NCI-H2081 treated with DMSO at 0.1 percent for 48 hours (cell line): ENCODE data around the gene PCDHGB6.
"Not testable (repeated sequence)": the region's sequence is repeated elsewhere in the genome, so short reads cannot be mapped to it uniquely, and the experiment has no call there.

Source experiments
- DNase-seq: peaks from one replicate; lab custom pipeline; 2025; lab: John Stamatoyannopoulos, UW

The PCDHGB6 gene

DNA sequence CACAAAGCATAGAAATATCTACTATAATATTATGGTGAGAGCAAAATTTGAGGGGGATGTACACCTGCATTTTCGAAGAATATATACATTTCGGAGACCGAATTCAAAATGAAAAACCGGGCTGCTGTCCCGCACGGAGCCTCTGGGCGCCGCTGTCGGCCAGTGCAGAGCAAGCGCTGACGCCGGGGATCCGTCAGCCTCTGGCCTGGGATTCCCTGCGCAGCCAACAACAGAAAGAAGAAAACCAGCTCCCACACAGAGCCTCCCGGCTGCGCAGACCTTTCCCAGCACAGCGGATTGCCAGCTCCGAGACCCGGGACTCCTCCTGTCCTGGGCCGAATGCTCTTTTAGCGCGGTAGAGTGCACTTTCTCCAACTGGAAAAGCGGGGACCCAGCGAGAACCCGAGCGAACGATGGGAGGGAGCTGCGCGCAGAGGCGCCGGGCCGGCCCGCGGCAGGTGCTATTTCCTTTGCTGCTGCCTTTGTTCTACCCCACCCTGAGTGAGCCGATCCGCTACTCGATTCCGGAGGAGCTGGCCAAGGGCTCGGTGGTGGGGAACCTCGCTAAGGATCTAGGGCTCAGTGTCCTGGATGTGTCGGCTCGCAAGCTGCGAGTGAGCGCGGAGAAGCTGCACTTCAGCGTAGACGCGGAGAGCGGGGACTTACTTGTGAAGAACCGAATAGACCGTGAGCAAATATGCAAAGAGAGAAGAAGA lies at the start of gene PCDHGB6:
TSS of gene PCDHGB6 (plus strand) at position 232 of the 716 bp plus-strand sequence. CDS start at position 414, 182 bp downstream.
- DNase-seq = not testable (repeated sequence)

DNA sequence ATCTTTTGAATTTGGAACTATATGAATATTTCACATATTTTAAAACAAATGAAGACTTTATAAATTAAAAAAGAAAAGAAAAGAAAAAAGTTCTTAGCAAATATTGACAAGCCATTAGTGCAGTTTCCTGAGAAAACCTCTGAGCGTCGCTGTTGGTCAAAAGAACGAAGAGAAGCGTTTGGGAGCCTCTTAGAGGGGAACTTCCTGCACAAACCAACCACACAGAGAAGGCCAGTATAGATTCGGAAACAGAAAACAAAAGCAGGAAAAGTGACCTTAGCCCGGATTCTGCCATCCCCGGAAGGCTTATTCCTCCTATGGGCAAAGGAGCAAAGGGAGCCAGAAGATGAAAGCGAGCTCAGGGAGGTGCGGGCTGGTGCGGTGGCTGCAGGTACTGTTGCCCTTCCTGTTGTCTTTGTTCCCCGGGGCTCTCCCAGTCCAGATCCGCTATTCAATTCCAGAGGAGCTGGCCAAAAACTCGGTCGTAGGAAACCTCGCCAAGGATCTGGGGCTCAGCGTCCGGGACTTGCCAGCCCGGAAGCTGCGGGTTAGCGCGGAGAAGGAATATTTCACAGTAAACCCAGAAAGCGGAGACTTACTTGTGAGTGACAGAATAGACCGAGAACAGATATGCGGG lies 47.9 kb upstream of the PCDHGB6 start, which contains the start of gene PCDHGB2:
TSS of gene PCDHGB2 (plus strand) at position 205 of the 637 bp plus-strand sequence. CDS start at position 347, 142 bp downstream.
- no peak for DNase-seq

DNA sequence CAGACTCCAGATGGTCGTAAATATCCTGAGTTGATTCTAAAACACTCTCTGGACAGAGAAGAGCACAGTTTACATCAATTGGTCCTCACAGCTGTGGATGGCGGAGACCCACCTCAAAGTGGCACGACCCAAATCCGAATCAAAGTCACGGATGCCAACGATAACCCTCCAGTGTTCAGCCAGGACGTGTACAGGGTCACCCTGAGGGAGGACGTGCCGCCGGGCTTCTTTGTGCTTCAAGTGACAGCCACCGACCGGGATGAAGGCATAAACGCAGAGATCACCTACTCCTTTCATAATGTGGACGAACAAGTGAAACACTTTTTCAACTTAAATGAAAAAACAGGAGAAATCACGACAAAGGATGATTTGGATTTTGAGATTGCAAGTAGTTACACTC lies 47.1 kb upstream of the PCDHGB6 start:
- DNase-seq = no peak

DNA sequence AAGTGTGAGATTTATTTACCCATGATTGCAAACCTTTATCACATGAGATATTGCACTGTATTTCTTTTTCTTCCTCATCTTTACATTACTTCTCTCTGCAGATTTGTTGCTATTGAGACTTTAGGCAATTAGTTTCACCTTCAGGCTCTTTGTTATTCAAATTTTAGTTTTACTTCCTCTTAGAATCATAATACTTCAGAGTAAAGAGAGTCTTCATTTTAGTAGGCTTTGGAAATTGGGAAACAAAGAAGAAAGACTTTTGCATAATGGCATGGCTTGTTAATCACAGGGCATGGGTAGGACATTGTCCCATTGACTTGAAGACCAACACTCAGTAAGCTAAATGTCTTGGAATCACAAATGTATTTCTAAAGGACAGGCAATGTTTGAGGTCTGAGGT lies 45.1 kb upstream of the PCDHGB6 start:
- DNase-seq = no peak

DNA sequence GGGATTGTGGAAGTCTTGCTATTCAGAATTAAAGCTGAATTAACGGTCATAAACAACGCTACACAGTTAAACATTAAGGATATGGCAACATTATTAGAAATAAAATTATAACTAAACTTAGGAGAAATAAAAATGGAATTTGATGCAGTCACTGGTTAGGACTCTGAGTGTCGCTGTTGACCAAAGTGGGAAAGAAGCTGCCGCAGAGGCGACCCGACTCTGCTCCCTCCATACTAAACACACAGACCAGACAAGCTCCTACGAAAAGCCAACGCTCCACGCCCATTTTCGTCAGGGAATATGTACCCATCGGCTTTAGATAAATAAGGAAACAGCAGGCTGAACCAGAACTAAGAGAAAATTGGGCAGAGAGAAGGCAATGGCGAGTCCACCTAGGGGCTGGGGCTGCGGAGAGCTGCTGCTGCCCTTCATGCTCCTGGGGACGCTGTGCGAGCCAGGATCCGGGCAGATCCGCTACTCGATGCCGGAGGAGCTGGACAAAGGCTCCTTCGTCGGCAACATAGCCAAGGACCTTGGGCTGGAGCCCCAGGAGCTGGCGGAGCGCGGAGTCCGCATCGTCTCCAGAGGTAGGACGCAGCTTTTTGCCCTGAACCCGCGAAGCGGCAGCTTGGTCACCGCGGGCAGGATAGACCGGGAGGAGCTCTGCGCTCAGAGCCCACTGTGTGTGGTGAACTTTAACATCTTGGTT lies 43.7 kb upstream of the PCDHGB6 start, which contains the start of gene PCDHGA5:
TSS of gene PCDHGA5 (plus strand) at position 211 of the 709 bp plus-strand sequence. CDS start at position 380, 169 bp downstream.
- DNase-seq = no peak

DNA sequence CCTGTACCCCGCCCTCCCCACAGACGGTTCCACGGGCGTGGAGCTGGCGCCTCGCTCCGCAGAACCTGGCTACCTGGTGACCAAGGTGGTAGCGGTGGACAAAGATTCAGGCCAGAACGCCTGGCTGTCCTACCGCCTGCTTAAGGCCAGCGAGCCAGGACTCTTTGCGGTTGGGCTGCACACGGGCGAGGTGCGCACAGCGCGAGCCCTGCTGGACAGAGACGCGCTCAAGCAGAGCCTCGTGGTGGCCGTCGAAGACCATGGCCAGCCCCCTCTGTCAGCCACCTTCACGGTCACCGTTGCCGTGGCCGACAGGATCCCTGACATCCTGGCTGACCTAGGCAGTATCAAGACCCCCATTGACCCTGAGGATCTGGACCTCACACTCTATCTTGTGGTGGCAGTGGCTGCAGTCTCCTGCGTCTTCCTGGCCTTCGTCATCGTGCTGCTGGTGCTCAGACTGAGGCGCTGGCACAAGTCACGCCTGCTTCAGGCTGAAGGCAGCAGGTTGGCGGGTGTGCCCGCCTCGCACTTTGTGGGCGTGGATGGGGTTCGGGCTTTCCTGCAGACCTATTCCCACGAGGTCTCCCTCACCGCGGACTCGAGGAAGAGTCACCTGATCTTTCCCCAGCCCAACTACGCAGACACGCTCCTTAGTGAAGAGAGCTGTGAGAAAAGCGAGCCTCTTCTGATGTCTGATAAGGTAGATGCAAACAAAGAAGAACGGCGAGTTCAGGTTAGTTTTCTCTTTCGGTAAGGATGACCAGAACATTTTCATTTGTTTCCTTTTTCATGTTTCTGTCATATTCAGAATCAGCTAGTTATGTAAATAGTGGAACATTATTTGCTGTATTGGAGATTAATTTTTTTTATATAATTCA lies 41.6 kb upstream of the PCDHGB6 start:
- DNase-seq = no peak

DNA sequence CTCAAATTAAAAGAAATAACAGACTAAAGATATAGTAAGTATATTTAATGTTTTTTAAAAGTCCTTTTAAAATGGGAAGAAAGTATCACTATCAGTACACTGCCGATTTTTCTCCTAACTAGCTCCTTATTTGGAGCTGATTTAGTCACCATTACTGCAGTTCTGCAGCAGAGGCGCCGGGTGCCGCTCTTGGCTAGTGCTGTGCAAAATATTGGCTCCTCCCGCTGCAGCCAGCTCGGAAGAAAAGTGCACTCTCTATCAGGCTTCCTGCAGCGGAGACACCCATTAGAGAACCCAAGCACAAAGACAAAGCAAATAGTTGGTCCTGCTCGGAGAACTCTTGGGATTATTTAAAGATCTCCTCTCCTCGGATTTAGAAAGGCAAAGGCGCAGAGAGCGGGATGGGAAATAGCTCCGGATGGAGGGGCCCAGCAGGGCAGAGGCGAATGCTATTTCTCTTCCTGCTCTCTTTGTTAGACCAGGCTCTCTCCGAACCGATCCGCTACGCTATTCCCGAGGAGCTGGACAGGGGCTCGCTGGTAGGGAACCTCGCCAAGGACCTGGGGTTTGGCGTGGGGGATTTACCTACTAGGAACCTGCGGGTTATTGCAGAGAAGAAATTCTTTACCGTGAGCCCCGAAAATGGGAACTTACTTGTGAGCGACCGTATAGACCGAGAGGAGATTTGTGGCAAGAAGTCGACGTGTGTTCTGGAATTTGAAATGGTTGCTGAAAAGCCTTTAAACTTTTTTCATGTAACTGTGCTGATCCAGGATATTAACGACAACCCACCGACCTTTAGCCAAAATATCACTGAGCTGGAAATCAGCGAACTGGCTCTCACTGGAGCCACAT lies 37.6 kb upstream of the PCDHGB6 start, which contains the start of gene PCDHGB3:
TSS of gene PCDHGB3 (plus strand) at position 249 of the 855 bp plus-strand sequence. CDS start at position 402, 153 bp downstream.
- DNase-seq = no peak

DNA sequence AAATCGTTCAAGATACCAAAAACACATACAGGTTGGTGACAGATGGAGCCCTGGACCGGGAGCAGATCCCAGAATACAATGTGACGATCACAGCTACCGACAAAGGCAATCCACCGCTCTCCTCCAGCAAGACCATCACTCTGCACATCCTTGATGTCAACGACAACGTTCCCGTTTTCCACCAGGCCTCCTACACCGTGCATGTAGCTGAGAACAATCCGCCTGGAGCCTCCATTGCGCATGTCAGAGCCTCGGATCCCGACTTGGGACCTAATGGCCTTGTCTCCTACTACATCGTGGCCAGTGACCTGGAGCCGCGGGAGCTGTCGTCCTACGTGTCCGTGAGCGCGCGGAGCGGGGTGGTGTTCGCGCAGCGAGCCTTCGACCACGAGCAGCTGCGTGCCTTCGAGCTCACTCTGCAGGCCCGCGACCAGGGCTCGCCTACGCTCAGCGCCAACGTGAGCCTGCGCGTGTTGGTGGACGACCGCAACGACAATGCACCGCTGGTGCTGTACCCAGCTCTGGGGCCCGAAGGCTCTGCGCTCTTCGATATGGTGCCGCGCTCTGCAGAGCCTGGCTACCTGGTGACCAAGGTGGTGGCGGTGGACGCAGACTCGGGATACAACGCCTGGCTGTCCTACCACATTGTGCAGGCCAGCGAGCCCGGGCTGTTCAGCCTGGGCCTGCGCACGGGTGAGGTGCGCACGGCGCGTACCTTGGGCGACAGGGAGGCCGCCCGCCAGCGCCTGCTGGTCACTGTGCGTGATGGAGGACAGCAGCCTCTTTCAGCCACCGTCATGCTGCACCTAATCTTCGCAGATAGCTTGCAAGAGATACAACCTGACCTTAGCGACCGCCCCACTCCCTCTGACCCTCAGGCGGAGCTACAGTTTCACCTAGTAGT lies 36.0 kb upstream of the PCDHGB6 start:
- DNase-seq = no peak

DNA sequence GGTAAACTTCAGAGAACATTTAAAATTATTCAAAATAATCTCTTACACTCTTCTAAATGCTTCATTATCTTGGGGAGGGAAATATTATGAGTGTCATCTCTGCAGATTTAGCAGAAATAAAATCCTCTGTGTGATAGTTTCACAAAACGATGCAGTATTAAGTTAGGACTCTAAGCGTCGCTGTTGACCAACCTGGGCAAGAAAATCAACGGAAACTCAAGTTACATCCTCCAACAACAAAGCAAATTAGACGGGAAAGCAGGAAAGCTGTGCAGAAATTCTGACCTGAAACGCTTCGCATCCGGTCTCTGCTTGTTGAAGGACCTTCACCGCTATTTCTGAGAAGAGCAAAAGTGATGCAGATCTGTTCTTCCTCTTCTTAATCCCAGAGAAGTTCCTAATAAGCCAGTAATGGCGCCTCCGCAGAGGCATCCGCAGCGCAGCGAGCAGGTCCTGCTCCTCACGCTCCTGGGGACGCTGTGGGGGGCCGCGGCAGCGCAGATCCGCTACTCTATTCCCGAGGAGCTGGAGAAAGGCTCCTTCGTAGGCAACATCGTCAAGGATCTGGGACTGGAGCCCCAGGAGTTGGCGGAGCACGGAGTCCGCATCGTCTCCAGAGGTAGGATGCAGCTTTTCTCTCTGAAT lies 34.0 kb upstream of the PCDHGB6 start, which contains the start of gene PCDHGA6:
TSS of gene PCDHGA6 (plus strand) at position 219 of the 645 bp plus-strand sequence. CDS start at position 412, 193 bp downstream.
- DNase-seq = no peak

DNA sequence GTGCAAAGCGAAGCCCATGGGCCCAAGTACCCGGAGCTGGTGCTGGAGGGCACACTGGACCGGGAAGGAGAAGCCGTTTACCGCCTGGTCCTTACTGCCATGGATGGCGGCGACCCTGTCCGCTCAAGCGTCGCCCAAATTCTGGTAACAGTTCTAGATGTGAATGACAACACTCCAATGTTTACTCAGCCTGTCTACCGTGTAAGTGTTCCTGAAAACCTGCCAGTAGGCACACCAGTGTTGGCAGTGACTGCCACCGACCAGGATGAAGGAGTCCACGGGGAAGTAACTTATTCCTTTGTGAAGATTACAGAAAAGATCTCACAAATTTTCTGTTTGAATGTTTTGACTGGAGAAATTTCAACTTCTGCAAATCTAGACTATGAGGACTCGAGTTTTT lies 33.2 kb upstream of the PCDHGB6 start:
- DNase-seq = no peak

DNA sequence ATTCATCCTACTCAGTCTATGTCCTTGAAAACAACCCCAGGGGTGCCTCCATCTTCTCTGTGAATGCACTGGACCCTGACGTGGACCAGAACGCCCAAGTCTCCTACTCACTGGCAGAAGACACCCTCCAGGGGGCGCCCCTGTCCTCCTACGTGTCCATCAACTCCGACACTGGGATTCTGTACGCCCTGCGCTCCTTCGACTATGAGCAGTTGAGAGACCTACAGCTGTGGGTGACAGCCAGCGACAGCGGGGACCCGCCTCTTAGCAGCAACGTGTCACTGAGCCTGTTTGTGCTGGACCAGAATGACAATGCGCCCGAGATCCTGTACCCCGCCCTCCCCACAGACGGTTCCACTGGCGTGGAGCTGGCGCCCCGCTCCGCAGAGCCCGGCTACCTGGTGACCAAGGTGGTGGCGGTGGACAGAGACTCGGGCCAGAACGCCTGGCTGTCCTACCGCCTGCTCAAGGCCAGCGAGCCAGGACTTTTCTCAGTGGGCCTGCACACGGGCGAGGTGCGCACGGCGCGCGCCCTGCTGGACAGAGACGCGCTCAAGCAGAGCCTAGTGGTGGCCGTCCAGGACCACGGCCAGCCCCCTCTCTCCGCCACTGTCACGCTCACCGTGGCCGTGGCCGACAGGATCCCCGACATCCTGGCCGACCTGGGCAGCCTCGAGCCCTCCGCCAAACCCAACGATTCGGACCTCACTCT lies 32.2 kb upstream of the PCDHGB6 start:
- DNase-seq = not testable (repeated sequence)

DNA sequence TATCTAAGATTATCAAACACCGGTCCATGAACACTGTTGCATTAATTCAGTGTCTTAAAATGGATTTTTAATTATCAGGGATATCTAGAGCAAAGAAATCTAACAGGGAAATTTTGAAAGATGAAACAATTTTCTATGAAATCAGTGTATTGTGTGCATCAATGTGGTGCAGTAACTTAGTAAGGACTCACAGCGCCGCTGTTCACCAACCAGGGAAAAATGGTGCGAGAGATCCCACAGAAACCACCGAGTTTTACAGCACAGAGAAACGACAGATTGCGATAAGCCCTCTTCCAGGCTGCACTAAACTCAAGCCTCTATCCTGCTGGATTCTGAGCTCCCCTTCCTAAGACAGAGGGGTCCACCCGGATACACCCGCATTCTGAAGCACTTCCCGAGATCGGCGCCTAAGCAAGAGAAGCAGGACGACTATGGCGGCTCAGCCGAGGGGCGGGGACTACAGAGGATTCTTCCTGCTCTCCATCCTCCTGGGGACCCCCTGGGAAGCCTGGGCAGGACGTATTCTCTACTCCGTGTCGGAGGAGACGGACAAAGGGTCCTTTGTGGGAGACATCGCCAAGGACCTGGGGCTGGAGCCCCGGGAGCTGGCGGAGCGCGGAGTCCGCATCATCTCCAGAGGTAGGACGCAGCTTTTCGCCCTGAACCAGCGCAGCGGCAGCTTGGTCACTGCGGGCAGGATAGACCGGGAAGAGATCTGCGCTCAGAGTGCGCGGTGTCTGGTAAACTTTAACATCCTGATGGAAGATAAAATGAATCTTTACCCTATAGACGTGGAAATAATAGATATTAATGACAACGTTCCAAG lies 25.1 kb upstream of the PCDHGB6 start, which contains the start of gene PCDHGA7:
TSS of gene PCDHGA7 (plus strand) at position 274 of the 826 bp plus-strand sequence. CDS start at position 432, 158 bp downstream.
- DNase-seq = no peak

DNA sequence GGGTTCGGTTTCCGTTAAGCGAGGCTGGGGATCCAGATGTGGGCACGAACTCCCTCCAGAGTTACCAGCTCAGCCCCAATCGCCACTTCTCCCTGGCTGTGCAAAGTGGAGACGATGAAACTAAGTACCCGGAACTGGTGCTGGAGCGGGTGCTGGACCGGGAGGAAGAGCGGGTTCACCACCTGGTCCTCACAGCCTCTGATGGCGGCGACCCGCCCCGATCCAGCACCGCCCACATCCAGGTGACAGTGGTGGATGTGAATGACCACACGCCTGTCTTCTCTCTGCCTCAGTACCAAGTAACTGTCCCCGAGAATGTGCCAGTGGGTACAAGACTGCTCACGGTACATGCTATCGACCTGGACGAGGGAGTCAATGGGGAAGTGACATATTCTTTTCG lies 24.5 kb upstream of the PCDHGB6 start:
- DNase-seq = no peak

DNA sequence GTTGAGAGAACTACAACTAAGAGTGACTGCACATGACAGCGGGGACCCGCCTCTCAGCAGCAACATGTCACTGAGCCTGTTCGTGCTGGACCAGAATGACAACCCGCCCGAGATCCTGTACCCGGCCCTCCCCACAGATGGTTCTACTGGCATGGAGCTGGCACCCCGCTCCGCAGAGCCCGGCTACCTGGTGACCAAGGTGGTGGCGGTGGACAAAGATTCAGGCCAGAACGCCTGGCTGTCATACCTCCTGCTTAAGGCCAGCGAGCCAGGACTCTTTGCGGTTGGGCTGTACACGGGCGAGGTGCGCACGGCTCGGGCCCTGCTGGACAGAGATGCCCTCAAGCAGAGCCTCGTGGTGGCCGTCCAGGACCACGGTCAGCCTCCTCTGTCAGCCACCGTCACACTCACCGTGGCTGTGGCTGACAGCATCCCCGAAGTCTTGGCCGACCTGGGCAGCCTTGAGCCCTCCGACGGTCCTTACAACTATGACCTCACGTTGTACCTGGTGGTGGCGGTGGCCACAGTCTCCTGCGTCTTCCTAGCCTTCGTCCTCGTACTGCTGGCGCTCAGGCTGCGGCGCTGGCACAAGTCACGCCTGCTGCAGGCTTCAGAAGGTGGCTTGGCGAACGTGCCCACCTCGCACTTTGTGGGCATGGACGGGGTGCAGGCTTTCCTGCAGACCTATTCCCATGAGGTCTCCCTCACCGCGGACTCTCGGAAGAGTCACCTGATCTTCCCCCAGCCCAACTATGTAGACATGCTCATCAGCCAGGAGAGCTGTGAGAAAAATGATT lies 23.2 kb upstream of the PCDHGB6 start:
- DNase-seq = no peak

DNA sequence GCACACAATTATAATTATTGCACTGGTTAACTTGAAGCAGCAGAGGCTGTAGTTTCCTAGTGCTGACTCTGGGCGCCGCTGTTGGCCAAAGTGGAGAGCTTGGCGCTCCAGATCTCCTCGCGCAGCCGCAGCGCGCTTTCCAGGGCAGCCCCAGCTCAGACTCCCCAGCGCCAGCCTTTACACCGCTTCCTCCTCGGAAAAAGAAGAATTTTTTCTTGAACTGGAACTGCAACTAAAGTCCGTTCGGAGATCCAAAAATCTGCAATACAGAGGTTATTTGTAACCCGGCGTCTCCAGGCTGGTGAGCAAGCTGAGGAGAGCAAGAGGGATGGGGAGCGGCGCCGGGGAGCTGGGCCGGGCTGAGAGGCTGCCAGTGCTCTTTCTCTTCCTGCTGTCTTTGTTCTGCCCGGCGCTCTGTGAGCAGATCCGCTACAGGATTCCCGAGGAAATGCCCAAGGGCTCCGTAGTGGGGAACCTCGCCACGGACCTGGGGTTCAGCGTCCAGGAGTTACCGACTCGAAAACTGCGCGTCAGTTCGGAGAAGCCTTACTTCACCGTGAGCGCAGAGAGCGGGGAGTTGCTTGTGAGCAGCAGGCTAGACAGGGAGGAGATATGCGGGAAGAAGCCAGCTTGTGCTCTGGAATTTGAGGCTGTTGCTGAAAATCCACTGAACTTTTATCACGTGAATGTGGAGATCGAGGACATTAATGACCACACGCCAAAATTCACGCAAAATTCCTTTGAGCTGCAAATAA lies 20.1 kb upstream of the PCDHGB6 start, which contains the start of gene PCDHGB4:
TSS of gene PCDHGB4 (plus strand) at position 142 of the 755 bp plus-strand sequence. CDS start at position 329, 187 bp downstream.
- DNase-seq = not testable (repeated sequence)
